Liver (tissue), 3 donors: ENCODE results near the gene DNAJC10.

Experiments
- RXRA ChIP-seq, 2 donors: IDR thresholded peaks; 2 replicates each; pipeline ENCODE4 v1.6.1; 2017 to 2018; ENCODE audit warnings: antibody characterized with exemption in 2 of 2, mild to moderate bottlenecking in 1 of 2
- TF ChIP-seq, protein P1 (sequence below): fragments of 150-350 bp; IDR thresholded peaks from 2 replicates; pipeline ENCODE4 v1.5.1; 2017; ENCODE audit warnings: improper control_type of control experiment, low read depth, low read length; ENCODE audit not compliant: missing input control
- donor health status: healthy.
- donor health status: healthy.

DNA sequence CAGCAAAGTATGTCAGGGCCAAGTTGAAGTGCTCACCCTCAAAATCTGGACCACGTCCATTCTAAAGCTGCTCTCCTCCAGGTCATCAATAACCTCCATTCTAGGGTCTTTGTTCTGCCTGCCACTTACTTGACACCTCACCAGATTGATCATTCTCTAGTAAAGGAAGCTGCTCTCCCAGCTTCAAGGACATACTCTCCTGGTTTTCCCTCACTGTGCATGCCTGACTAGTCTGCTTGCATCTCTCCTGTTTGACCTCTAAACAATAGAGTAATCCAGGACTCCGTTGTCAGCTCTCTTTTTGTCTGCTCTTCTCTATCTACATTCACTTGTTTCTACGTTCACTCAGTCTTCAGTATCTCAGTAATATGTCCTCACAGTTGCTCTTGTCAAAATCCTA lies 91.3 kb downstream of the DNAJC10 start:
- no peak for TF ChIP-seq RXRA (IDR thresholded peaks at IDR 0.05)
- TF ChIP-seq, protein P1, sequence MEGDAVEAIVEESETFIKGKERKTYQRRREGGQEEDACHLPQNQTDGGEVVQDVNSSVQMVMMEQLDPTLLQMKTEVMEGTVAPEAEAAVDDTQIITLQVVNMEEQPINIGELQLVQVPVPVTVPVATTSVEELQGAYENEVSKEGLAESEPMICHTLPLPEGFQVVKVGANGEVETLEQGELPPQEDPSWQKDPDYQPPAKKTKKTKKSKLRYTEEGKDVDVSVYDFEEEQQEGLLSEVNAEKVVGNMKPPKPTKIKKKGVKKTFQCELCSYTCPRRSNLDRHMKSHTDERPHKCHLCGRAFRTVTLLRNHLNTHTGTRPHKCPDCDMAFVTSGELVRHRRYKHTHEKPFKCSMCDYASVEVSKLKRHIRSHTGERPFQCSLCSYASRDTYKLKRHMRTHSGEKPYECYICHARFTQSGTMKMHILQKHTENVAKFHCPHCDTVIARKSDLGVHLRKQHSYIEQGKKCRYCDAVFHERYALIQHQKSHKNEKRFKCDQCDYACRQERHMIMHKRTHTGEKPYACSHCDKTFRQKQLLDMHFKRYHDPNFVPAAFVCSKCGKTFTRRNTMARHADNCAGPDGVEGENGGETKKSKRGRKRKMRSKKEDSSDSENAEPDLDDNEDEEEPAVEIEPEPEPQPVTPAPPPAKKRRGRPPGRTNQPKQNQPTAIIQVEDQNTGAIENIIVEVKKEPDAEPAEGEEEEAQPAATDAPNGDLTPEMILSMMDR: no peak
